ENCODE results near the gene APCDD1L. TPM values are rescaled to one million over a fixed set of nuclear protein-coding genes. Genes with fewer than 3 reads are reported as not detected.

Gene APCDD1L
- total RNA-seq, 4 donors from 2014 or later = 0.07 to 0.22 TPM; not detected in 2

DNA sequence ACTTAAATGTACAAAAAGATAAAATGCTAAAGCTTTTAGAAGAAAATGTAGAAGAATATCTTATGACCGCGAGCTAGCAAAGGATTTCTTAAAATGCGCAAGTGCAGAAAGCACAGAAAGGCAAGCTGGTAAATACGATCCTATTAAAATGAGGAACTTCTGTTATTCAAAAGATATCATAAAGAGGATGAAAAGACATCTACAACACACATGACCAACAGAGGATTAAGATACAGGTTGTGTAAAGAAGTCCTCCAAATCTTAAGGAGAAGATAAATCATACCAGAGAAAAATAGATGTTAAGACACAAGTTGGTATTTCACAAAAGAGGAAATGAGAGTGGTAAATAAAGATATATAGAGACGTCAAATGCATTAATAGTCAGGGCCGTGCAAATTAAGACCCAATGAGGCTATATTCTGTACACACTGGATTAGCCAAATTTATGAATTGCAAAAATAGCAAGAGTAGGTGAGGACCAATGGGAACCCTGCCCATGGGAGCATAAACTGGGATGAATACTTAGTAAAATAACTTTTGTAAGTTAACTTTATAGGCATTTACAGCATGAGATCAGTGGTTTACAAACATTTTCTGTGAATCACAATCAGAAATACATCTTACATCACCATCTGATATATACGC, 23.0 kb downstream of the APCDD1L start:
- H3K9me3 ChIP-seq = no peaks in the 10 kb centered on the region
- peaks cover 0 to 2% (median 0%) of the 10 kb centered on the region in 3 donors for H3K27me3 ChIP-seq
- intact Hi-C loops (cut with DNase I; ENCODE audit: low total_unique reads) = no loop called here
- no peak overlapping the region for H3K4me3 ChIP-seq
- H3K36me3 ChIP-seq = no peaks in the 10 kb centered on the region
- H3K4me1 ChIP-seq = no peaks in the 10 kb centered on the region
- no peak for ATAC-seq
- no peak for DNase-seq
- in situ Hi-C loops (cut with MboI; ENCODE audit: low sequenced_read_pairs in 4 of 4) = no loop called here
- no peak for TF ChIP-seq POLR2A (IDR thresholded peaks at IDR 0.05)
- TF ChIP-seq, protein P1, sequence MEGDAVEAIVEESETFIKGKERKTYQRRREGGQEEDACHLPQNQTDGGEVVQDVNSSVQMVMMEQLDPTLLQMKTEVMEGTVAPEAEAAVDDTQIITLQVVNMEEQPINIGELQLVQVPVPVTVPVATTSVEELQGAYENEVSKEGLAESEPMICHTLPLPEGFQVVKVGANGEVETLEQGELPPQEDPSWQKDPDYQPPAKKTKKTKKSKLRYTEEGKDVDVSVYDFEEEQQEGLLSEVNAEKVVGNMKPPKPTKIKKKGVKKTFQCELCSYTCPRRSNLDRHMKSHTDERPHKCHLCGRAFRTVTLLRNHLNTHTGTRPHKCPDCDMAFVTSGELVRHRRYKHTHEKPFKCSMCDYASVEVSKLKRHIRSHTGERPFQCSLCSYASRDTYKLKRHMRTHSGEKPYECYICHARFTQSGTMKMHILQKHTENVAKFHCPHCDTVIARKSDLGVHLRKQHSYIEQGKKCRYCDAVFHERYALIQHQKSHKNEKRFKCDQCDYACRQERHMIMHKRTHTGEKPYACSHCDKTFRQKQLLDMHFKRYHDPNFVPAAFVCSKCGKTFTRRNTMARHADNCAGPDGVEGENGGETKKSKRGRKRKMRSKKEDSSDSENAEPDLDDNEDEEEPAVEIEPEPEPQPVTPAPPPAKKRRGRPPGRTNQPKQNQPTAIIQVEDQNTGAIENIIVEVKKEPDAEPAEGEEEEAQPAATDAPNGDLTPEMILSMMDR (IDR thresholded peaks at IDR 0.05 in 4 of 5, conservative IDR thresholded peaks at IDR 0.05 in 1 of 5) = no peak
- no peak overlapping the region for H3K27ac ChIP-seq

DNA sequence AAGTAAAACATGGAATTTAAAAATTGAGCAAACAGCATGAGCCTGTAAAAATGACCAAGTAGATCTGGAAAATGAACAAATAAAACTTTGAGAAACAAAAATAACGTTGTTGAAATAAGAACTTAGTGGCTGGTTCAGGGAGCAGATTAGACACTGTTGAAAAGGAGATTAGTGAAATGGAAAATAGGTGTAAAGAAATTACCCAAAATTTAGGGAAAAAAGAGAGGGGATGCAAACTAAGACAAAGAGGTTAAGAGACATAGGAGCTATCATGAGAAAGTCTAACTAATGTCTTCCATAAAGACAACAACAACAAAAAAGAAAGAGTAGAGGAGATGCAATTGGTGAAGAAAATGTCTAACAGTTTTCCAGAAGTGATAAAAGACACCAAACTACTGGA, 29.0 kb downstream of the APCDD1L start:
- DNase-seq (no peak), ATAC-seq (no peak)
- no peak overlapping the region for H3K4me3 ChIP-seq
- peaks cover 0 to 12% (median 0%) of the 10 kb centered on the region in 3 donors for H3K9me3 ChIP-seq
- intact Hi-C loops (cut with DNase I; ENCODE audit: low total_unique reads) (no loop called here), in situ Hi-C loops (cut with MboI; ENCODE audit: low sequenced_read_pairs in 4 of 4) (no loop called here)
- no peaks in the 10 kb centered on the region for H3K36me3 ChIP-seq
- TF ChIP-seq, protein P1 (IDR thresholded peaks at IDR 0.05 in 4 of 5, conservative IDR thresholded peaks at IDR 0.05 in 1 of 5) = no peak
- TF ChIP-seq POLR2A (IDR thresholded peaks at IDR 0.05) = no peak
- H3K4me1 ChIP-seq = no peaks in the 10 kb centered on the region
- H3K27ac ChIP-seq = no peak overlapping the region
- peaks cover 0 to 2% (median 0%) of the 10 kb centered on the region in 3 donors for H3K27me3 ChIP-seq

DNA sequence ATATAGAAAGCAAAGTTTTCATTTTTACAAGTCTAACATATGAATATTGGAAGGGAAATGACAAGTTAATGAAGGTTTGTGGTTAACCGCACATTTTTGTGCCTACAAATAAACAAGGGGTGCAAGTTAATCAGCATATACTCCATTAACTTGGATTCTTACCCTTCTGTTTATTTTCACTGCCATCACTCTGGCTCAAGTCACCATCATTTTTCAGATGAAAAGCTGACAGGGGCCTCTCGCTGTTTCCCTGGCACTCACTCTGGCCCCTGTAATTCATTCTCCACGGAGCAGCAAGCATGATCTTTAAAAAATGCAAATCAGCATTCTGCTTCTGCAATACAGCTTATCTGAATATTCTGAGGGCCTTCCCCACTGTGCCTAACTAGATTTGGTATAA, 29.8 kb downstream of the APCDD1L start:
- Histone ChIP-seq H3K27me3 (peaks cover 0 to 2% (median 0%) of the 10 kb centered on the region in 3 donors), H3K4me1 (no peaks in the 10 kb centered on the region), H3K36me3 (no peaks in the 10 kb centered on the region), H3K4me3 (peak overlapping the region in 1 of 4 donors; percentile 20), H3K27ac (no peak overlapping the region), H3K9me3 (peaks cover 0 to 12% (median 0%) of the 10 kb centered on the region in 3 donors)
- in situ Hi-C loops (cut with MboI; ENCODE audit: low sequenced_read_pairs in 4 of 4) = no loop called here
- TF ChIP-seq, protein P1 (IDR thresholded peaks at IDR 0.05 in 4 of 5, conservative IDR thresholded peaks at IDR 0.05 in 1 of 5) = no peak
- no peak for TF ChIP-seq POLR2A (IDR thresholded peaks at IDR 0.05)
- no peak for DNase-seq
- no peak for ATAC-seq
- intact Hi-C loops (cut with DNase I; ENCODE audit: low total_unique reads) = no loop called here

DNA sequence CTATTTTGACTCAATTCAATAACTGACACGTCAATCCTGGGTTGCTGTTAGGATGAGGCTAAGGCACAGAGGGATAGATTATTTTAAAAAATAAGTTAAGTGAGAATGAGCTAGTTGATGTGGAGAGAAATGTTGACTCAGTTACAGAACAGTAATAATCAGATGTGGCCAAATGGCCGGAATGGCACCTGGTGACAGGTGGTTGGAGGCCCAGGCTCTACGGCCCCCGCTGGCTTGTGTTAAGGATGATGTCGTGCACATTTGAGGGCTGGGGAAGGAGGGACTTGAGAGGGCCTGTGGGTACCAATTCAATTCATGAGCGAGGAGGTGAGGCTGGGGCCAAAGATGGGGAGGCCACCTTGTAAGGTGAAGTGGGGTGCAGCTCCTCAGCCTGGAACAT, 31.7 kb downstream of the APCDD1L start:
- Histone ChIP-seq H3K9me3 (peaks cover 0 to 12% (median 0%) of the 10 kb centered on the region in 3 donors), H3K4me3 (no peak overlapping the region), H3K4me1 (no peaks in the 10 kb centered on the region), H3K27me3 (peaks cover 0 to 2% (median 0%) of the 10 kb centered on the region in 3 donors), H3K36me3 (no peaks in the 10 kb centered on the region), H3K27ac (no peak overlapping the region)
- DNase-seq = no peak
- ATAC-seq = no peak
- intact Hi-C loops (cut with DNase I; ENCODE audit: low total_unique reads) = no loop called here
- in situ Hi-C loops (cut with MboI; ENCODE audit: low sequenced_read_pairs in 4 of 4) = no loop called here
- no peak for TF ChIP-seq POLR2A (IDR thresholded peaks at IDR 0.05)
- TF ChIP-seq, protein P1 (IDR thresholded peaks at IDR 0.05 in 4 of 5, conservative IDR thresholded peaks at IDR 0.05 in 1 of 5) = no peak

Measured in gastrocnemius medialis (tissue), 4 donors.